Stomach (tissue), 4 donors: ENCODE measurements around the gene SLC13A3.

Experiments used
- POLR2A ChIP-seq, 4 donors: fragments of 450-650 bp; IDR thresholded peaks; one replicate each; pipeline ENCODE4 v1.6.1; 2016; ENCODE audit warnings: antibody characterized with exemption in 4 of 4, control low read depth in 2 of 4, mild to moderate bottlenecking in 1 of 4, moderate library complexity in 1 of 4
- POLR2AphosphoS5 ChIP-seq, 3 donors: sonication (generic); formaldehyde crosslinking; IDR thresholded peaks; one replicate each; pipeline ENCODE4 v1.6.1; 2016; ENCODE audit warnings: antibody characterized with exemption in 3 of 3
- TF ChIP-seq, protein P1 (sequence below), 7 experiments: fragments of 450-650 bp in 4 of 7; fragments of 200-600 bp in 3 of 7; sonication (generic) in 3 of 7; IDR thresholded peaks; one replicate each; pipeline ENCODE4 v1.5.1; 2016 to 2019; ENCODE audit warnings: antibody characterized with exemption in 7 of 7, control low read depth in 2 of 7, mild to moderate bottlenecking in 1 of 7

DNA sequence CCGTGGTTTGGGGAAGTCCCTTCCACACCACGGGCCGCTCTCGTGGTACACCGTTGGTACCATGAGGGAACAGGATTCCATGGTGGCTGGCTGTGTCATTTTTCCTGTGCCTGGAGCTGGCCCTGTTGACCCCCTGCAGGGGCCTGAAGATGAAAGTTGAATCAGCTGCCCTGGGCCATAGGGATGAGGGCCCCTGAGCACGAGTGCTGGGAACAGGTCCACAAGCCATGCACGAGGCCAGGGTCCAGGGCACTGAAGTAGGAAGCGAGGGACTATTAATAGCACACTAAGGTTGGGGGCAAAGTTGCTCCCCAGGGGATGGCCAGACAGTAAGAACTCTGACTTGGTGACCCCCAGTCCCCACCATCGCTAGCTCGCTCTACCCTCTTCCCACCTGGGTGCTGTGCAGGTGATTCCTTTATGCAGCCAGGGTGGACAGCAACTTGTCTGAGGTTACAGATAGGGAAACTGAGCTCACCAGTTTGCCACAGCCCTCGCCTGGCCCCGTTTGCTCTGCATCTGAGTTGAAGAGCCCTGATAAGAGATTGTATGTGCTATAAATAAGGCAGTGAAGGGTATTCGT lies 46.6 kb downstream of the SLC13A3 start:
- TF ChIP-seq POLR2A (IDR thresholded peaks at IDR 0.05) (no peak), POLR2AphosphoS5 (IDR thresholded peaks at IDR 0.05) (no peak)
- TF ChIP-seq, protein P1, sequence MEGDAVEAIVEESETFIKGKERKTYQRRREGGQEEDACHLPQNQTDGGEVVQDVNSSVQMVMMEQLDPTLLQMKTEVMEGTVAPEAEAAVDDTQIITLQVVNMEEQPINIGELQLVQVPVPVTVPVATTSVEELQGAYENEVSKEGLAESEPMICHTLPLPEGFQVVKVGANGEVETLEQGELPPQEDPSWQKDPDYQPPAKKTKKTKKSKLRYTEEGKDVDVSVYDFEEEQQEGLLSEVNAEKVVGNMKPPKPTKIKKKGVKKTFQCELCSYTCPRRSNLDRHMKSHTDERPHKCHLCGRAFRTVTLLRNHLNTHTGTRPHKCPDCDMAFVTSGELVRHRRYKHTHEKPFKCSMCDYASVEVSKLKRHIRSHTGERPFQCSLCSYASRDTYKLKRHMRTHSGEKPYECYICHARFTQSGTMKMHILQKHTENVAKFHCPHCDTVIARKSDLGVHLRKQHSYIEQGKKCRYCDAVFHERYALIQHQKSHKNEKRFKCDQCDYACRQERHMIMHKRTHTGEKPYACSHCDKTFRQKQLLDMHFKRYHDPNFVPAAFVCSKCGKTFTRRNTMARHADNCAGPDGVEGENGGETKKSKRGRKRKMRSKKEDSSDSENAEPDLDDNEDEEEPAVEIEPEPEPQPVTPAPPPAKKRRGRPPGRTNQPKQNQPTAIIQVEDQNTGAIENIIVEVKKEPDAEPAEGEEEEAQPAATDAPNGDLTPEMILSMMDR (IDR thresholded peaks at IDR 0.05), result no peak
